K562 (cell line): ENCODE data around the gene DGKZ. TPM values are rescaled to one million over a fixed set of nuclear protein-coding genes. Genes with fewer than 3 reads are reported as not detected.

Experiments
- BRD4 ChIP-seq: fragments of 200-600 bp; sonication (generic); IDR thresholded peaks from 2 replicates; pipeline ENCODE4 v1.6.1; 2017; ENCODE audit warnings: inconsistent platforms
- COPS2 ChIP-seq: fragments of 450-650 bp; conservative IDR thresholded peaks from 2 replicates; pipeline ENCODE4 v1.6.1; 2016; ENCODE audit warnings: mild to moderate bottlenecking, moderate library complexity
- ESRRA ChIP-seq: fragments of 450-650 bp; IDR thresholded peaks from 2 replicates; pipeline ENCODE4 v1.6.1; 2014; ENCODE audit warnings: low read depth, mild to moderate bottlenecking, moderate library complexity, borderline replicate concordance
- HNRNPK ChIP-seq: fragments of 200-400 bp; formaldehyde crosslinking; IDR thresholded peaks from one replicate; pipeline ENCODE4 v1.6.1; 2018; ENCODE audit warnings: mild to moderate bottlenecking, low read depth, low read length; ENCODE audit not compliant: poor library complexity, severe bottlenecking
- HOXB6 ChIP-seq: fragments of 250-450 bp; sonication (Bioruptor Pico); IDR thresholded peaks from 2 replicates; pipeline ENCODE4 v1.5.1; 2022; ENCODE audit warnings: mild to moderate bottlenecking, borderline replicate concordance
- MAFG ChIP-seq: fragments of 450-650 bp; conservative IDR thresholded peaks from 2 replicates; pipeline ENCODE4 v1.6.1; 2016; ENCODE audit warnings: missing genetic modification characterization, missing compliant biosample characterization
- MCM5 ChIP-seq: fragments of 450-650 bp; IDR thresholded peaks from 2 replicates; pipeline ENCODE4 v1.6.1; 2016; ENCODE audit warnings: low read depth
- POU5F1 ChIP-seq: fragments of 150-350 bp; IDR thresholded peaks from 2 replicates; pipeline ENCODE4 v1.6.1; 2014; ENCODE audit warnings: borderline replicate concordance, low read length, low read depth, mild to moderate bottlenecking; ENCODE audit not compliant: partially characterized antibody
- RAD21 ChIP-seq, 2 experiments: fragments of 250-450 bp in 1 of 2; fragments of 450-650 bp in 1 of 2; sonication (Bioruptor Pico) in 1 of 2; formaldehyde crosslinking in 1 of 2; IDR thresholded peaks in 1 of 2; conservative IDR thresholded peaks in 1 of 2; 2 replicates each; pipeline versions ENCODE4 v1.4.0 to v1.8.0; 2020 to 2022; ENCODE audit warnings: mild to moderate bottlenecking in 2 of 2, moderate library complexity in 1 of 2
- RBM34 ChIP-seq: fragments of 200-400 bp; formaldehyde crosslinking; IDR thresholded peaks from 2 replicates; pipeline ENCODE4 v1.6.1; 2018; ENCODE audit warnings: low read length, borderline replicate concordance; ENCODE audit not compliant: insufficient read depth
- SOX6 ChIP-seq: fragments of 450-650 bp; IDR thresholded peaks from 2 replicates; pipeline ENCODE4 v1.6.1; 2014; ENCODE audit warnings: mild to moderate bottlenecking
- TARDBP ChIP-seq: fragments of 450-650 bp; IDR thresholded peaks from 2 replicates; pipeline ENCODE4 v1.6.1; 2016
- THRAP3 ChIP-seq: fragments of 450-650 bp; IDR thresholded peaks from 2 replicates; pipeline ENCODE4 v1.6.1; 2016; ENCODE audit warnings: mild to moderate bottlenecking, inconsistent platforms, borderline replicate concordance
- ZBTB17 ChIP-seq: fragments of 450-650 bp; formaldehyde crosslinking; IDR thresholded peaks from 2 replicates; pipeline ENCODE4 v1.4.0; 2020; ENCODE audit warnings: mild to moderate bottlenecking
- ZNF121 ChIP-seq: sonication (generic); formaldehyde crosslinking; conservative IDR thresholded peaks from 2 replicates; pipeline ENCODE4 v1.8.0; 2022; ENCODE audit warnings: missing genetic modification reagents
- ZNF134 ChIP-seq: fragments of 250-450 bp; sonication (Bioruptor Pico); conservative IDR thresholded peaks from 2 replicates; pipeline ENCODE4 v1.4.0; 2020
- ZNF263 ChIP-seq: sonication (generic); formaldehyde crosslinking; IDR thresholded peaks from 2 replicates; pipeline ENCODE4 v1.8.0; 2022; ENCODE audit warnings: mild to moderate bottlenecking, missing genetic modification reagents, borderline replicate concordance
- ZNF699 ChIP-seq: fragments of 250-450 bp; sonication (Bioruptor Pico); IDR thresholded peaks from 2 replicates; pipeline ENCODE4 v1.8.0; 2021; ENCODE audit warnings: mild to moderate bottlenecking, moderate library complexity; ENCODE audit not compliant: insufficient replicate concordance
- ZNF766 ChIP-seq: fragments of 200-800 bp; sonication (Bioruptor generic); conservative IDR thresholded peaks from 2 replicates; pipeline ENCODE4 v1.6.1; 2016; ENCODE audit warnings: missing genetic modification characterization, missing compliant biosample characterization
- polyA plus RNA-seq, 8 experiments: library from polyadenylated mRNA; depleted of rRNA in 4 of 8; stranded (reverse) in 5 of 8; unstranded in 3 of 8; fragments of >200 nt; fragmentation: Nextera tagmentation in 2 of 8; fragmentation: Illumina TruSeq in 1 of 8; extraction: Ambion mirVana in 2 of 8; extraction: Trizol in 1 of 8; gene quantifications; 2 replicates each; pipeline versions ENCODE4 v1.2.1 to v1.2.3, GENCODE V29; 2011 to 2014; ENCODE audit warnings: inconsistent platforms in 1 of 8, missing spikeins in 1 of 8
- total RNA-seq, 7 experiments: library from RNA; depleted of rRNA in 6 of 7; stranded (reverse); fragments of >200 nt in 6 of 7; fragmentation: Illumina TruSeq in 2 of 7; extraction: Trizol in 2 of 7; gene quantifications; 2 replicates each; pipeline versions ENCODE4 v1.2.1 to v1.2.3, GENCODE V29; 2011 to 2021; ENCODE audit warnings: low replicate concordance in 1 of 7
- TF ChIP-seq, protein P1 (sequence below): fragments of 250-450 bp; sonication (Bioruptor Pico); IDR thresholded peaks from 2 replicates; pipeline ENCODE4 v1.8.0; 2021; ENCODE audit warnings: moderate library complexity, mild to moderate bottlenecking, inconsistent platforms
- TF ChIP-seq, protein P2 (sequence below): fragments of 250-450 bp; sonication (Bioruptor Pico); IDR thresholded peaks from 2 replicates; pipeline ENCODE4 v1.4.0; 2020; ENCODE audit warnings: mild to moderate bottlenecking
- TF ChIP-seq, protein P3 (sequence below): fragments of 450-650 bp; IDR thresholded peaks from 2 replicates; pipeline ENCODE4 v1.7.0; 2016; ENCODE audit warnings: borderline replicate concordance
- TF ChIP-seq, protein P4 (sequence below): conservative IDR thresholded peaks from 2 replicates; pipeline ENCODE4 v1.6.1; 2011; ENCODE audit warnings: low read depth, mild to moderate bottlenecking, low read length; ENCODE audit not compliant: control insufficient read depth

The DGKZ gene
- total and polyA plus RNA-seq, 9 of the 15 experiments (the other 6 are each of a cell fraction or from before 2014, with no cell fraction given): 0.51 to 100 (median 44.2) TPM

DNA sequence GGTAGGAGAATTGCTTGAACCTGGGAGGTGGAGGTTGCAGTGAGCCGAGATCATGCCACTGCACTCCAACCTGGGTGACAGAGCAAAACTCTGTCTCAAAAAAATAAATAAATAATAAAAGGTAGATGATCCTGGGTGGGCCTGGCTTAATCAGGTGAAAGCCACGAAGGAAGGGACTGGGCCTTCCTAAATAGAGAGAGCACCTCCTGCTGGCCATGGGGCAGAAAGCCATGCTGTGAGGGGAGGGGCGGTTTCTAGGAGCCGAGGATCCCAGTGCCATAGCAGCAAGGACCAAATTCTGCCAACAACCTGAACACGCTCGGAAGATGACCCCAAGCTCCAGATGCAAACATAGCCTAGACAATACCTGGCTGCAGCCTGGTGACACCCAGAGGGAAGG lies 24.5 kb upstream of the DGKZ start (continued):
- TF ChIP-seq, protein P1, sequence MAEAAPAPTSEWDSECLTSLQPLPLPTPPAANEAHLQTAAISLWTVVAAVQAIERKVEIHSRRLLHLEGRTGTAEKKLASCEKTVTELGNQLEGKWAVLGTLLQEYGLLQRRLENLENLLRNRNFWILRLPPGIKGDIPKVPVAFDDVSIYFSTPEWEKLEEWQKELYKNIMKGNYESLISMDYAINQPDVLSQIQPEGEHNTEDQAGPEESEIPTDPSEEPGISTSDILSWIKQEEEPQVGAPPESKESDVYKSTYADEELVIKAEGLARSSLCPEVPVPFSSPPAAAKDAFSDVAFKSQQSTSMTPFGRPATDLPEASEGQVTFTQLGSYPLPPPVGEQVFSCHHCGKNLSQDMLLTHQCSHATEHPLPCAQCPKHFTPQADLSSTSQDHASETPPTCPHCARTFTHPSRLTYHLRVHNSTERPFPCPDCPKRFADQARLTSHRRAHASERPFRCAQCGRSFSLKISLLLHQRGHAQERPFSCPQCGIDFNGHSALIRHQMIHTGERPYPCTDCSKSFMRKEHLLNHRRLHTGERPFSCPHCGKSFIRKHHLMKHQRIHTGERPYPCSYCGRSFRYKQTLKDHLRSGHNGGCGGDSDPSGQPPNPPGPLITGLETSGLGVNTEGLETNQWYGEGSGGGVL (CRISPR knock-in tag): no peak
- TF ChIP-seq THRAP3 (no peak), ZNF134 (CRISPR knock-in tag) (peak; percentile 100), ZBTB17 (CRISPR knock-in tag) (no peak), HOXB6 (CRISPR knock-in tag) (no peak), BRD4 (no peak), COPS2 (no peak), MAFG (tag) (no peak), ZNF699 (CRISPR knock-in tag) (no peak), SOX6 (no peak), RBM34 (no peak), TARDBP (no peak), ZNF766 (no peak), MCM5 (no peak), HNRNPK (no peak), POU5F1 (no peak), ESRRA (peak; percentile 20; the same call in 1 of the 2 replicates), ZNF121 (CRISPR knock-in tag) (no peak), ZNF263 (CRISPR knock-in tag) (0 out of 2 replicates have a peak, but pooled peaks have one; percentile 23), RAD21 (CRISPR knock-in tag; conservative IDR thresholded peaks at IDR 0.05 in 1 of 2, IDR thresholded peaks at IDR 0.05 in 1 of 2) (peak in 1 of 2 experiments; percentile 67; a peak in 3 of 4 replicates)
- TF ChIP-seq, protein P2, sequence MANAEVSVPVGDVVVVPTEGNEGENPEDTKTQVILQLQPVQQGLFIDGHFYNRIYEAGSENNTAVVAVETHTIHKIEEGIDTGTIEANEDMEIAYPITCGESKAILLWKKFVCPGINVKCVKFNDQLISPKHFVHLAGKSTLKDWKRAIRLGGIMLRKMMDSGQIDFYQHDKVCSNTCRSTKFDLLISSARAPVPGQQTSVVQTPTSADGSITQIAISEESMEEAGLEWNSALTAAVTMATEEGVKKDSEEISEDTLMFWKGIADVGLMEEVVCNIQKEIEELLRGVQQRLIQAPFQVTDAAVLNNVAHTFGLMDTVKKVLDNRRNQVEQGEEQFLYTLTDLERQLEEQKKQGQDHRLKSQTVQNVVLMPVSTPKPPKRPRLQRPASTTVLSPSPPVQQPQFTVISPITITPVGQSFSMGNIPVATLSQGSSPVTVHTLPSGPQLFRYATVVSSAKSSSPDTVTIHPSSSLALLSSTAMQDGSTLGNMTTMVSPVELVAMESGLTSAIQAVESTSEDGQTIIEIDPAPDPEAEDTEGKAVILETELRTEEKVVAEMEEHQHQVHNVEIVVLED (CRISPR knock-in tag): no peak
- TF ChIP-seq, protein P3, sequence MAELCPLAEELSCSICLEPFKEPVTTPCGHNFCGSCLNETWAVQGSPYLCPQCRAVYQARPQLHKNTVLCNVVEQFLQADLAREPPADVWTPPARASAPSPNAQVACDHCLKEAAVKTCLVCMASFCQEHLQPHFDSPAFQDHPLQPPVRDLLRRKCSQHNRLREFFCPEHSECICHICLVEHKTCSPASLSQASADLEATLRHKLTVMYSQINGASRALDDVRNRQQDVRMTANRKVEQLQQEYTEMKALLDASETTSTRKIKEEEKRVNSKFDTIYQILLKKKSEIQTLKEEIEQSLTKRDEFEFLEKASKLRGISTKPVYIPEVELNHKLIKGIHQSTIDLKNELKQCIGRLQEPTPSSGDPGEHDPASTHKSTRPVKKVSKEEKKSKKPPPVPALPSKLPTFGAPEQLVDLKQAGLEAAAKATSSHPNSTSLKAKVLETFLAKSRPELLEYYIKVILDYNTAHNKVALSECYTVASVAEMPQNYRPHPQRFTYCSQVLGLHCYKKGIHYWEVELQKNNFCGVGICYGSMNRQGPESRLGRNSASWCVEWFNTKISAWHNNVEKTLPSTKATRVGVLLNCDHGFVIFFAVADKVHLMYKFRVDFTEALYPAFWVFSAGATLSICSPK: no peak
- TF ChIP-seq, protein P4, sequence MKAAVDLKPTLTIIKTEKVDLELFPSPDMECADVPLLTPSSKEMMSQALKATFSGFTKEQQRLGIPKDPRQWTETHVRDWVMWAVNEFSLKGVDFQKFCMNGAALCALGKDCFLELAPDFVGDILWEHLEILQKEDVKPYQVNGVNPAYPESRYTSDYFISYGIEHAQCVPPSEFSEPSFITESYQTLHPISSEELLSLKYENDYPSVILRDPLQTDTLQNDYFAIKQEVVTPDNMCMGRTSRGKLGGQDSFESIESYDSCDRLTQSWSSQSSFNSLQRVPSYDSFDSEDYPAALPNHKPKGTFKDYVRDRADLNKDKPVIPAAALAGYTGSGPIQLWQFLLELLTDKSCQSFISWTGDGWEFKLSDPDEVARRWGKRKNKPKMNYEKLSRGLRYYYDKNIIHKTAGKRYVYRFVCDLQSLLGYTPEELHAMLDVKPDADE: no peak
